8988T (cell line): ENCODE measurements around the gene NDUFB10.
"Not testable (repeated sequence)": the region's sequence is repeated elsewhere in the genome, so short reads cannot be mapped to it uniquely, and the experiment has no call there.

Experiments
- DNase-seq: peaks from one replicate; pipeline ENCODE4 v3.0.0; 2011

Gene NDUFB10

DNA sequence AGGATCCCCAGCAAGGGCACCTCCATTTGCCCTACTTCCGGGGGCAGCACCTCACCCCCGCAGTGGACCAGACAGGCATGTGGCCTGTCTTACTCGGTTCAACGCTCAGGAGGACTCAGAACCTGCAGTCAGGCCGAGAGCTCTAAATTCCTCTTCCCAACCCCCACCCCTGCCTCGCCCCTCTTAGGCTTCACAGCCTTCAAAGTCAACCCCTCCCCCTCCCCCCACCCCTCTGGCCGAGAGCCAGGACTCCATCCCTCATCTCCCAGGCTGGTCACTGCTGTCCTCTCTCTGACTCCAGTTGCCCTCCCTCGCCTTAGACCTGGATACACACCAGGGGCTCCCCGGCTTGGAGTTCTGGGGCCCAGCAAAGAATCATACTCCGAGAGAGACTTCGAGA is 33.1 kb upstream of the NDUFB10 start:
- no peak for DNase-seq

GRCh38 chr16:1929105-1929504 is 30.2 kb upstream of the NDUFB10 start:
- DNase-seq = no peak

DNA sequence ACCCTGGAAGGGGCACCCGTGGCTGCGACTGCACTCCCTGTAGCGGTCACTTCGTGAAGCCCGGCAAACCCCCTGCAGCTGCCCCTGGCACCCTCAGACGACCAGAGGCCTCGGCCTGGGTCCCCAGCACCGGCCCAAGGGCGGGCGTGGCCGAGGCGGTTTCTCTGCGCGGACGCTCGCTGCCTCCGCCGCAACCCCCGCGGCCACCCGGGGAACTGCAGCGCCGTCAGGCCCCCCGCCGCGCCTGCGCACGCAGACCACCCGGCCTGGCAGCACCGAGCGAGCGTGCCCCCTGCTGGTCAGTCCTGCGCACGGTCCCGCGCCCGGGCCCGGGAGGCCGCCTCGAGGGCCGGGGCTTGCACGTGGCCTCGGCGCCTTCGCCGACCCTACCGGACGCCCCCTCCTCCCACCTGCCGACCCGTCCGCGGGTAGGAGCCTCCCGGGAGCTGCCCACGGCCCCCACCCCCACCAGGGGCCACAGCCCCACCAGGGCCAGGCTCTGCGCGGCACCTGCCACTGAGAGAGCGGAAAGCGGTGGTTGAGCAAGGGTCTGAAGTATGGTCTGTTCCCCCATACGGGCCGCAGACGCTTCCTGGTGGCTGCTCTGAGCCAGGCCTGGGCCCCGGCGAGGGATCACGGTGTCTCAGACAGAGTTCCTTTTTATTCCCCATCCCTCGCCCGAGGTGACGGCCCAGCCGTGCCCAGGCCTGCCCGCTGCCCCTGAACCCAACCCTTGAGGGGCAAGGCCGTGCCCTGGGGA is 29.6 kb upstream of the NDUFB10 start:
- peak; percentile 80 for DNase-seq

GRCh38 chr16:1930338-1930720 is 29.0 kb upstream of the NDUFB10 start:
- no peak for DNase-seq

DNA sequence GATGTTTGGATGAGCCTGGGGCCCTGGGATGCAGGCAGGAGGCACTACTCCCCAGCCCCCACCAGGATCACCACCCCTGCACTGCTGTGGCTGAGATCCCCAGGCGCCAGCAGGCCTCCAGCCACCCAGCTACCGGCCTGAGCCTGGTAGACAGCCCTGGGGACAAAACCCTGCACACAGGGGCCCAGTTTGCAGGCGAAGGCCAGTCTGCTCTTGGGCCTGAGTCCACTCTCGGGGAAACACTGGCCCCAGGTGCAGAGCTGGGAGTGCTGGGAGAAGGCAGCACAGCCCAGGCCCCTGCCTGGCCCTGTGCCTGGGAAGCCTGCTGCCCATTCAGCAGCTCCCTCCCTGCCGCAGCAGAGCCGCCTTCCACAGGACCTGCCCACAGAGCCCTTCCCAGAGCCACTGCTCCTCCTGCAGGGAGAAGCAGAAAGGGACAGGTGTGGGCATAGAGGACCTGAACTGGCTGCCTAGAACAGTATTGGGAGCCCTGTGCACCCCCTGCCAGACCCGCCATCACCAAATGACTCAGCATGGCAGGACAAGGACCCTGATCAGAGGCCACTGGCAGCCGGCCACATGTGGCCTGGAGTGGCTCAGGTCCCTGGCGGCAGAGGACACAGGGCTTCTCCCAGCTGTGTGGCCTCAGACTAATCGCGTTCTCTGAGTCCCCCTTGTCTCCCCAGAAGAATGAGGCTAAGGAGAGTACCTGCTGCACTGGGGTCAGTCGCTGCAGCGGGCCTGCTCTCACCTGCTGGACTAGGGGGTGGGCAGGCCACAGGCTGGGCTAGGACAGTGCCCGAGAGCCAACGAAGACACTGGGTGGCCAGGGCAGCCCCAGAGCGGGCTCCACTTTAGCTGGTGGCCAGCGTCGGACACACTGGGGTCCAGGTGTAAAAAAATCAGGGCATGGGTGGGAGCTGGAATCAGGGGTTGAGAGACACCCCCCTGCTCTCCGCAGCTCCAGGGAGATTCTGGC is 27.0 kb upstream of the NDUFB10 start:
- no peak for DNase-seq

DNA sequence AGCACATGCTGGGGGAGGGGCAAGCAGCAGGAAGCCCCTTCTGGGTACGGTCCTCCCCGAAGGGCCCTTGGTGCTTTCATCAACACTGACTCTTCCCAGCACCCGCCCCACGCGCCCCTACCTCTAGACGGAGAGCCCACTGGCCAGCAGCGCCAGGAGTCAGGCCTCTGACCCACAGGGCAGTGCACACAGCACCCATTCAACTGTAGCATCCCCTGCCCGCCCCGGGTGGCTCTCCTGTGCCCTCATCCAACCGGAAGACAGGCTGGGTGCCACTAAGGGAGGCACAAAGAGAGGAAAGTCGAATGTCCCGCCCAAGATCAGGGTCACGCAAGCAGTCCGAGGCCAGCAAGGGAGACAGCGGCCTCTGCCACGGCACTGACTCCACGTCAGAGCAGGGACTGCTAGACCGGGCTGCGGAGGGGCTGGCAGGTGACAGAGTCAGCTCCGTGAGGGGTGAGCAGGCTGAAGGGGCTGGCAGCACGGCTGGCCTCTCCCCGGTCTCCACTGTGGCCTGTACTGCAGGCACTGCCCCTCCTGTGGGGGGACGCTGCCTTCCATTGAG is 26.2 kb upstream of the NDUFB10 start:
- DNase-seq = no peak

- DNase-seq = no peak
Observed at GRCh38 chr16:1936945-1937479, 22.3 kb upstream of the NDUFB10 start.

DNA sequence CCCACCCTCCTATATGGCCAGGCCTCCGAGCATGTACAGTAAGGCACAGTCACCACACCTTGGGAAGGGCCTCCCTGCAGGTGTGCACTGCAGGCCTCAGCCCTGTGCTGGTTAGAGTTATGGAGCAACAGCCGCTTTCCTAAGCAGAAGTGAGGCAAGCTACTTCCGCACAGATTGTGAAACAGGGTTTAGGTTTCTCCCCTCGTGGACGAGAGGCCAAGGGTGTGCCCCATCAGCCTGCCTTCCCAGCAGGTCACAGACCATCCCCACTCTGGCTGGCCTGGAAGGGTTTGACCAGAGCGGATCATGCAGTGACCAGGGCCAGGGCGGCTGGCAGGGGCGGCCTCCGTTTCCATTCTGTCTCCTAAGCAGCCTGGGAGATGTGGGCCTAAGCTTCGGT is 21.0 kb upstream of the NDUFB10 start:
- no peak for DNase-seq

GRCh38 chr16:1938910-1939309 is 20.4 kb upstream of the NDUFB10 start:
- DNase-seq = no peak

GRCh38 chr16:1939833-1940232 is 19.5 kb upstream of the NDUFB10 start:
- not testable (repeated sequence) for DNase-seq

GRCh38 chr16:1940273-1941161 is 18.8 kb upstream of the NDUFB10 start:
- no peak for DNase-seq

GRCh38 chr16:1941162-1942046 is 17.9 kb upstream of the NDUFB10 start:
- DNase-seq = no peak

- no peak for DNase-seq
Observed at GRCh38 chr16:1942047-1942809, 17.1 kb upstream of the NDUFB10 start.

DNA sequence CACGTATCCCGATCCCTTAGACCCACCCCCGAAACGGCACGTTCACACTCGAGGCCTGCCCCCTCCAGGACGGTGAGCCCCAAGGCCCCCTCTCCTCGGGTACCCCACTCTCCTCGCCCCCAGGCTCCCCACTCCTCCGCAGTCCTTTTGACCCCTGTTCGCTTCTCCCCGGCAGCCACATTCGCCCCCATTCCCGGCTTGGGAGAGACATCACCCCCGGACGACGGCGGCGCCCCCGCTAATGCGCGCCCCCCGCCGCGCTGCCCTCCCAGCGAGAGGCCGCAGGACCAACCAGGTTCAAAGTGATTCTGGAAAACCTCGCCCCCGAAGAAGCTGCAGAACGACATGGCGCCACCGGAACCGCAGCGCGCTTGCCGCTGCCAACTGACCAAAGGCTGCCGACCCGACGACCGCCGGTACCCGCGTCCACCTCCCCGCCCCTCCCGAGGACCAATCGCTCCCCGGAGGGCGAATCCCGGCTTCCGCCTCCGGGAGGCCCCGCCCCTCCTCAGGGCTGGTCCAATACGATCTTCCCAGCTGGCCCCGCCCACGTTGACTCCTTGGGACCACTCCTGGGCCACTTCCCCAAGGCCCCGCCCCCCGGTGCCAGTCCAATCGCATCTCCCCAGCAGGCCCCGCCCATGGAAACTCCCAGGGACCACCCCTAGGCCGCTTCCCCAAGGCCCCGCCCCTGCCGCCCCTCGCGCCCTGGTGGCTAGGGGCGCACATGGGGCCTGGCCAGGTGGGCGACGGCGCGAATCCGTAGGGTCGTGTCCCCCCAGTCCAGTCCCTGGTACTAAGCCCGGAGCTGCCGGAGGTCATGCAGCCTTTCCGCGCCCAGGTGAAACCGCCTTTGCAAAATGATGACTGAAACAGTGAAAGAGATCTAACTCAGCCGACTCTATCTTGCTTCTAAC is 16.3 kb upstream of the NDUFB10 start, which contains the start of gene MSRB1:
Gene MSRB1, minus strand, starts transcription at position 390 of the 917 bp plus-strand sequence. Its CDS starts 43 bp downstream, at position 347.
- peak; percentile 90 for DNase-seq

GRCh38 chr16:1944612-1945199 is 14.6 kb upstream of the NDUFB10 start:
- no peak for DNase-seq

DNA sequence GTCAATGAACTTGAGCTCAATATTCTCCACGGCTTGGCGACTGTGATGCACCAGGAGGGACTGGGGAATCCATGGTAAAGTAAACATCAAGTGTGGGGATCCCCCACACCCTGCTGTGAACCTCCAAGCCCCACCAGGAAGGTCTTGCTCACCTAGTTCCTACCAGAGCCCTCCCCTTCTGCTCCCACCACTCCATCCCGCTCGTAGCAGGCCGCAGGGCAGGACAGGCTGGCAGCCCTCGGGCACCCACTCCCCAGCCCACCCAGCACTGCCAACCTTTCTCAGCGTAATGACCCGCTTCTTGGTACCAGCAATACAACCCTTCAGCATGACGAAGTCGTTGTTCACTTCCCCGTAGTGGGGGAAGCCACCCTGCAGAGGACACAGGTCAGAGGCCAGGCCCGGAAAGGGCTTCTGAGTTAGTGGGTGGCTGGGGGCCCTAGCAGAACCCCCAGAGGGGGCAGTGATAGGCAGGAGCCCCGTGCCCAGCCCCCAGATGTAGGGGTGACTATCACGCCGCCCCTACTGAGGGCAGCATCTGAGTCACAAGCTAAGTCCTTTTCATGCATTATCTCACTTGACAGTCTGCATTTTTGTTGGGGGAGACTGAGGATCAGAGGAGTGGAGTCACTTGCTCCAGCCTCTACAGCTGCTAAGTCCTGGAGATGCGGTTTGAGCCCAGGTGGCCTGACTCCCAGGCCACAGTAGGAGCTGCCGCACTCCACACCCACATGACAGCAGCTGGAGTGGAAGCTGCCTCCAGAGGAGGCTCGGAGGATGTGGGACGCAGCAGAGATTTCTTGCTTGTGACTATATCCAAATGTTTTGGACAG is 13.6 kb upstream of the NDUFB10 start:
- no peak for DNase-seq

DNA sequence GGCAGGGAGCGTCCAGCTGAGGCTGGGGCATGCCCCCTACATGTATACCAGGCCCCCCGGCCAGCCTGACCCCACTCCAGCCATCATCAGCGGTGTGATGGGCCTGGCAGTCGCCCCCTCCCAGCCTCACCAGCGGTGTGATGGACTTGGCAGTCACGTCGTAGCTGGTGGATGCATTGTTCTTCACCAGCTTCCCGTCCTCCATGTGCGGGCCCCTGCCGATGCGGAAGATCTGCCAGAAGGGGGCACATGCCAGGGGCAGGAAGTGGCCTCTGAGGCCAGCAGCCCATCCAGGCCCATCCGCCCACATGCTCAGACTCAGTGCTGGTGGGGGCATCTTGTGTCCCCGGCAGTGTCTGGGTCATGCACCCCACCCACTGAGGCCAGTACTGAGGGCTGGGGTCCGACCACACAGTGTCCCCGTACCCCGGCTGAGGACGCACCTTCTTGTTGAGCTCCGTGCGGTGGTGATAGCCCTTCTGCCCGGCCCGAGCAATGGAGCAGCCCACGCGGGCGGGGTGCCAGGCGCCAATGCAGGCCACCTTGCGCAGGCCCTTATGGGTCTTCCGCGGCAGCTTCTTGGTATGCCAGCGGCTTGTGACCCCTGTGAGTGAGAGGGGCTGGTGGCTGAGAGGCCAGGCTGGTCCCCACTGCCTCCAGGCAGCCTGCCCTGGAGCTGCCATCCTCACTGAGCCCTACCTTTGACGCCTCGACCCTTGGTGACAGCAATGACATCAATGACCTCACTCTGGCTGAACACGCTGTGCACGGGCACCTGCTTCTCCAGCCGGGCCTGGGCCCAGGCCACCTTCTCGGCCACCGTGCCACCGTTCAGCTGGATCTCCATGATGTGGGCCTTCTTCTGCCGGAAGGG is 12.6 kb upstream of the NDUFB10 start:
- no peak for DNase-seq
